Activated T-cell treated with anti-CD3 and anti-CD28 coated beads, Interleukin-2, amount 50 U/mL, for 48 hours (primary cell): ENCODE data around the gene MIXL1.
A peak's percentile ranks its signal among the peaks of the same experiment; 100 is the strongest.
"Not testable (repeated sequence)": the region's sequence is repeated elsewhere in the genome, so short reads cannot be mapped to it uniquely, and the experiment has no call there.

Source experiments
- DNase-seq, 2 experiments: peaks; one replicate each; pipeline ENCODE4 v3.0.0-alpha.2; 2020

The MIXL1 gene

DNA sequence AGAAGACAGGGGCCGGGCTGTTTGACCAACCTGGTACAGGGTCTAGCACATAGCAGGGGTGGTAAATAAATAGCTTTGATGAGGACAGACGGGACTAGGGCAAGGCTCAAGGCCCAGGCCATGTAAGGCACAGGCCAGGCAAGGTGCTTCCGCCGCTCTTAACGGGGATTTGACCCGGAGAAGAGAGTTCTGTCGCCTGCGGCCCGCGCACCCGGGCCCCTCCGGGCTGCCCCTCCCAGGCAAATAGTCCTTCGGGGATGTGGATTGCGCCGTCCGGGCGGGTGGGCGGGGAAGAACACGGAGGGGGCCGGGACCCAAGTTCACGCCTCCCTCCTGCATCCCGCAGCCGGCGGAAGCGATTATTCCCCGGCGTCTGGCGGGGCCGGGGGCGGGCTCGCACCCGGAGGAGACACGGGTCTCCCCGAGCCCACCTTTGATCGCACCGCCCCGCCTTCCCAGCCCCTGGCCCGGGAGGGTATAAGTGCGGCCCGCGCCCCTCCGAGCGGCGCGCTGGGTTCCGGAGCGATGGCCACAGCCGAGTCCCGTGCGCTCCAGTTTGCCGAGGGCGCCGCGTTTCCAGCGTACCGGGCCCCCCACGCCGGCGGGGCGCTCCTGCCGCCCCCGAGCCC is at the start of gene MIXL1:
MIXL1 (plus strand) TSS at position 508 of the 629 bp plus-strand sequence; CDS start at position 526, 18 bp downstream.
- peak; percentile 28 to 30 for DNase-seq

DNA sequence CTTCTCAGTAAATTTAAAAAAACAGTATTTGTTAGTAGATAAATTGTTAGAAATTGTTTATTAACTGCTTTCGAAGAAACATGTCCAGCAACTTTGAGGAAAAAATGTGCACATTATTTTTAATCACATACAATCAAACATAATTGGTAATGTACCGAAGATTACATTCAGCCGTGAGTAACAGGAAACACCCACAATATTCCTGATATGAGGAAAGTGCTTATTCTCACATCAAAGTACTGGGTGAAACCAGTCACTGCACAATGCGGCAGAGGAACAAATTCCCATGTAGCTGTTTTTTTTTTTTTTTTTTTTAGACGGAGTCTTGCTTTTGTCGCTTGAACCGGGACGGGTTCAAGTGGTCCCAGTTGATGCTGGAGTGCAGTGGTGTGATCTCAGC is 46.6 kb upstream of the MIXL1 start:
- DNase-seq: no peak

DNA sequence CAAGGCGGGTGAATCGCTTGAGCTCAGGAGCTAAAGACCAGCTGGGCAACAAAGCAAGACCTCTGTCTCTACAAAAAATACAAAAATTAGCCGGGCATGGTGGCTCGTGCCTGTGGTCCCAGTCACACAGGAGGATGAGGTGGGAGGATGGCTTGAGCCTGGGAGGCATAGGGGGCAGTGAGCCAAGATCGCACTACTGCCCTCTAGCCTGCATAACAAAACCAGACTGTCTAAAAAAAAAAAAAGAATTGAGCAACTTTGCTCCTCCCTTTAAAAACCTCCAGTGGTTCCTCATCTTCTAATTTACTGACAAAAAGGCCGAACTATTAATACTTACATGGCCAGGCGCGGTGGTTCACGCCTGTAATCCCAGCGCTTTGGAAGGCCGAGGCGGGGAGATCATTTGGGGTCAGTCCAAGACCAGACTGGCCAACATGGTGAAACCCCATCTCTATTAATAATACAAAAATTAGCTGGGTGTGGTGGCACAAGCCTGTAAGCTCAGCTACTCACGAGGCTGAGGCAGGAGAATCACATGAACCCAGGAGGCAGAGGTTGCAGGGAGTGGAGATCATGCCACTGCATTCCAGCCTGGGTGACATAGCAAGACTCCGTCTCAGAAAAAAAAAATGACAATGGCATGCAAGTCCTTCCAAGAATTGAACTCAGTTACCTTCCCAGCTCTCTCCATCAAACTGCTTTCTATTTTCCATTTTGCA is 41.3 kb upstream of the MIXL1 start:
- no peak for DNase-seq

DNA sequence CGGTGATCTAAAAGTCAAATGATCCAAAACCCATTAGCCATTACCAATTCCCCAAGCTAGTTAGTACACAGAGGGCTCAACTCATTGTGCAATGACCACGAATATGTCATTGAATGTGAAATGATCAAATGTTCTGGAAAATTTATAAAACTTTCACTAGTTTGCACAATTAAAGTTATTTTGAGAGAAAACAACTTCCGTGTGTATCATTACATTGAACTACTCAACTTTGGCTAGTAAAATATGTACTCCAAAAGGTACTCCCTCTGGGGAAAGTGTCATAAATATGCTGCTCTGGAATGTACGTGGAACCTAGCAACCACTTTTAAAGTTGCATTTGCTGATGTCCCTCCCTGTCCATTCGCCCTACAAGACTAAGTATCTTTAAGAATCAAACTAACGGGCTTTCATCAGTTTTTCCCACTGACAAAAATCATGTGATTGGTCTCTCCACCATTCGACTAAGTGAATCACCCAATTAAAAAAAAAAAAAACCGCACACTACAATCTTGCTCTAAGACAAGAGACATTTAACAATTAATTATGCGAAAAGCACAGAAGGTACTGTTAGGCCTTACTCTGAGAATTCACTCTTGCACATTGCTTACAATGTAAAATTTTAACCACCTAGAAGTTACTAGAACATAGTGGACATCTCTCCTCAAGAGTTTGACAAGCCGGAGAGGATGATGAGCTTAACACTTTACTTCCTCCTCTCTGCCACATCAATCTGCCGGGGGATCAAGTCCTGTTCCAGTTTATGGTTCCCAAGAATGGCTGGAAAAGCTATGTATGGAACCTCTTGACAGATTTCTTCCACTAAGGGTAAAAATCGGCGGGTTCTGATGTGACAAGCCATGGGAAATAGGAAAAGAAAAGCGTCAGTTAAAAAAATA is 38.1 kb upstream of the MIXL1 start:
- no peak for DNase-seq

DNA sequence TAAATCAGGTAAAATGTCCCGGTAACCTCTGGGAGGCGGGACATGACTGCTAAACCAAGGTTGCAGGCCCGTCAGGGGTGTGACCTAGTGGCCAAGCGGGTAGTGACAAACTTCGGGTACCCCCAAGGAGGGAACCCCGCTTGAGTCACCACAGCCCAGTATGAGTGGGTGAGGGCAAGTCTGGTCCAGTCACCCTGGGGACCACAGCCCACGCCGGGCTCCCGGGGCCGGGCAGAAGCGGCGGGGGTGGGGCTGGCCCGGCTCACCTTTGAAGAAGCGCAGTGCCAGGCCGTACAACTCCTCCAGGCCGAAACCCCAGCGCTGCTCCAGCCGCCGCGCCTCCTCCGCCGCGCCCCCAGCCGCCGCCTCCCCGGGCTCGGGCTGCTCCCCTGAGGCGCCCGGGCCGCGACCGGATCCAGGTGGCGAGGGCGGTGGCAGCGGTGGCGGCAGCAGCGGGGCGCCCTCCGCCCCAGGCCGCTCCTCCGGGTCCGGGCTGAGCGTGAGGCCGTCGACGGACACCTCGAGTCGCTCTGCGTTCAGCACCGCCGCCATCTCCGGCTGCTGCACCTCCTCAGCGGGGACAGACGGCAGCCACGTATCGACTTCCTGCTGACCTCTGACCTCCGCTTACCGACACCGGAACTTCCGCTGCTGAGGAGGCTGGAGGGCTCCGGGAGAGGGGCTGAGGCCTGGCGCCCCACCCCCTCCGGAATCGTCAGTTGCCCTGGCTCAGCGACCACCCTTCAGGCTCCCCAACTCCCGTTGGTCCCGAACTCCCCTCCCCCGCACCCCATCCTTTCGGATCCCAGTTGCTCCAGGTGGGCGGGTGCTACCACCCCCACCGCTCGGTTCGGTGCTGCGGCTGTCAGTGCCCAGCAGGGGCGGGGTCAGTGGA is 37.1 kb upstream of the MIXL1 start, which contains the start of gene ACBD3:
ACBD3 (minus strand) TSS at position 618 of the 895 bp plus-strand sequence; CDS start at position 552, 66 bp downstream.
- DNase-seq: peak; percentile 85 to 89

DNA sequence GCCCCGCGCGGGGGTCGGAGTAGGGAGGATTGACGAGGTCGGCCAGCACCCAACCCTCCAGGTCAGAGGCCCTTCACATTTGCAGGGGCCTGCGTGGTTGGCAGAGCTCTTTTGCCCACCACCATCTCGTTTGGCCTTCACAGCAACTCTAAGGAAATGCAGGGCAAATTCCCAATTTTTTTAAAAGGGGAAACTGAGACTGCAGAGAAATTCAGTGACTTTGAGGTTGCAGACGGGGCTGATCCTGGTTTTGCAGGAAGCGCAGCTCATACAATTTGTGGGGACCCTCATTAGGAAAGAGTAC is 36.5 kb upstream of the MIXL1 start:
- no peak for DNase-seq

DNA sequence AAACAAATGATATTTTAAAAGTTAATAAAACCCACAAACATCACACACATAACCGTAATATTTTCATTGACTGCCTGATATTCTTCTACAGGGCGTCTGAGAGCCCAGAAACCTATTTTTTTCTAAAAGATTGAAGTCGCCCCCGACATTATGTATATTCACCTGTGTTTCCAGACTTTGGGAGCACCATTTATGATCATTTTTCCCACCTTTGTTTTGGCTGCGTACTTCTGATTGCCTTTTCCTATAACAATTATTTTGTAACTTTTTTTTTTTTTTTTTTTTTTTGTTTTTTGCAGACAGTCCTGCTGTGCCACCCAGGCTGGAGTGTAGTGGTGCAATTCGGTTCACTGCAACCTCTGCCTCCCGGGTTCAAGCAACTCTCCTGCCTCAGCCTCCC is 36.1 kb upstream of the MIXL1 start:
- DNase-seq: no peak

DNA sequence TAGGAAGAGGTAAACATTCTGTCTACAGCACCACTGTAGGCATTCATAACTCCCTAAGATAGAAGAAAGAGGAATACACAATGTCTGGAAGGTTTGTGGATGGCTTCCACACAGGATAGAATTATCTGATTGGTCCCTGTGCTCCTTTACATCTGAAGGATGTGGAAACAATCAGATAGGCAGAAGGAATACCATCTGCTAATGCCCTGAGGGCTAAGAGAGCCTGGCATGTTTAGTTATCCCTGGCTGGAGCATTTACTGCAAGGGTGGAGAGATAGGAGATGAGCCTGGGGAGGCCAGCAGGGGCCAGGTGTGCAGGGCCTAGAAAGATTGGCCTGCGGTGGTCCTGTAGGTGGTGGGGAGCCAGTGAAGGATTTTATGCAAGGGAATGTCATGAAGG is 28.3 kb upstream of the MIXL1 start:
- DNase-seq: no peak

DNA sequence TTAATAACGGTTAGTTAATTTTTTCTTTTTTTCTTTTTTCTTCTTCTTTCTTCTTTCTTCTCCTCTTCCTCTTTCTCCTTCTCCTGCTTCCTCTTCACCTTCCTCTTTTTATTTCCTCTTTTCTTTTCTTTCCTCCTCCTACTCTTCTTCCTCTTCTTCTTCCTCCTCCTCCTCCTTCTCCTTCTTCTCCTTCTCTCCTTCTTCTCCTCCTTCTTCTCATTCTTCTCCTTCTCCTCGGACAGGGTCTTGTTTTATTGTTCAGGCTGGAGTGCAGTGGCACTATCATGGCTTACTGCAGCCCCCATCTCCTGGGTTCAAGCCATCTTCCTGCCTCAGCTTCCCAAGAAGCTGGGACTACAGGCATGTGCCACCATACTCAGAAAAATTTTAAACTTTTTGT is 23.5 kb upstream of the MIXL1 start:
- DNase-seq: no peak

DNA sequence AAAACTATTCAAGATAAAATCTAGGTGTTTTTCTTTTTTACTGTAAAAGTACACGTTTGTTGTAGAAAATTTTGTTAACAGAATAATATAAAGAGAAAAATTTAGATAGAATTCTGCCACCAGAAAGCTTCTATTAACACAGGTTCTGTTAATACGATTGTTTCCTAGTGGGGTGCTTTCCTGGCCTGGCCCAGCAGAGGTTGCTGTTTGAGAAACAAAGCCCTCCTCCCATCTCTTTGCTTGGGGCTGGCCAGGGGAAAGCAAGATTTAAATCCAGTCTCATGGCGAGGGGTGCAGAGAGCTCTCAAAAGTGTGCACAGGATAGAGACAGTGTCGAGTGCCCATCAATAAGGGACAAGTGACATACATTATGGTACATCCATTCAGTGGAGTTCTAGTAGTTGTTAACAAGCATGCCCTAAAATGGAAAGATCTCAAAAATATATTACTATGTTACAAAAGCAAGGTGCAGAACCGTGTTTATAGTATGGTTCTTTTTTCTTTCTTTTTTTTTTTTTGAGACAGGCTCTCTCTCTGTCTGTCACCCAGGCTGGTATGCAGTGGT is 22.4 kb upstream of the MIXL1 start:
- DNase-seq: no peak

DNA sequence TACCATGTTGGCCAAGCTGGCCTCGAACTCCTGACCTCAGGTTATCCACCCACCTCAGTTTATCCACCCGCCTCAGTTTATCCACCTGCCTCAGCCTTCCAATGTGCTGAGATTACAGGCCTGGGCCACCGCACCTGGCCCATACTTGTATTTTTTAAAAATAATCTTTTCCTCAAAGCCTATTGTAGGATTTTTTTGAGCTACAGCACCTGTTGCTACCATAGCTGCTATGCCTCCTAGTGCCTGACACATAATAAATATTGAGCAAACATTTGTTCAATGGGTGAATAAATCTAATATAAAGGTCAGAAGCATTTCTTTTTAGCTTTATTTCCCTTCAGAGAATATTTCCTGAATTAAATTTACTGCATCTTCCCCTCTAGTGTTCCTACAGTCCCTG is 21.2 kb upstream of the MIXL1 start:
- DNase-seq: no peak

DNA sequence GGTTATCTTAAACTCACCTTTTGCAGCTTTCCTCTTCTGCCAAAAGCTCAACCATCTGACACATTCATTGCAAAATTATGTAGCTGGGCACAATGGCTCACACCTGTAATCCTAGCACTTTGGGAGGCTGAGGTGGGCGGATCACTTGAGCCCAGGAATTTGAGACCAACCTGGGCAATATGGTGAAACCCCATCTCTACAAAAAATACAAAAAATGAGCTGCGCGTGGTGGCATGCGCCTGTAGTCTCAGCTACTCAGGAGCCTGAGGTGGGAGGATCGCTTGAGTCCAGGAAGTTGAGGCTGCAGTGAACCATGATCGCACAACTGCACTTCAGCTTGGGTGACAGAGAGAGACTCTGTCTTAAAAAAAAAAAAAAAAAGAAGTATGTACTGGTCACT is 20.8 kb upstream of the MIXL1 start:
- not testable (repeated sequence) for DNase-seq

DNA sequence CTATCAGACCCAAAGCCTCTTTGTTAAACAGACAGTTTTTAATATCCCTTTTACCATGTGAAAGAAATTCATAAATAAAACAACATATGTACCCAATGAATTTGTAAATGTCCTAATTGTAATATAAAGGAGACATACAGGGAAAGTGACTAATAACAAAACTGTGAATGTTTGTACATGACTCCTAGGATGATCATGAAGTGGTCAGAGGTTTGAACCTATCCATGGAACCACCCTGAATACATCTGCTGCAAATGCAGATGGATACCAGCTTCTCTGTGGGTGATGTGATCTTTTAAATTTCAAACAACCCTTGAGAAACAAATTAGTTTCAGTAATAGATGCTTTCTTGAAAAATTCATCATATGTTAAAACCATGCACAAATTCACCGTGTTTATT is 20.2 kb upstream of the MIXL1 start:
- no peak for DNase-seq

DNA sequence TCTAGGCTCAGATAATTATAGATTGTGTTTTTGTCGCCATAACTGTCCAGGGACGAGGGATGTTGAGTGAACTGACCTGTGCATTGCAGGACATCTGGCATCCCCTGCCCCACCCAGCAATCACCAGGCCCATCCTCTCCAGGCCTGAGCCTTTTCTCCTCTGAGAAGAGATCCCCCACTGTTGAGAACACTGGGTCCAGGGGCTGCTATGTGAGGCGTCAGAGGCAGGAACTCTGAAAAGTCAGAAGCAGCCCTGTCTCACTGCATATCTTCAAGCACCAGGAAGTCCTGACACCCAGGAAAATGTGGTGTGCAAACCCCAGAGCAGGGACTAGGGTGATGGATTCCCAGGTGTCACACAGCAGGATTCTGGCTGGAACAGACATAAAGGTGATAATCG is 19.8 kb upstream of the MIXL1 start:
- no peak for DNase-seq

DNA sequence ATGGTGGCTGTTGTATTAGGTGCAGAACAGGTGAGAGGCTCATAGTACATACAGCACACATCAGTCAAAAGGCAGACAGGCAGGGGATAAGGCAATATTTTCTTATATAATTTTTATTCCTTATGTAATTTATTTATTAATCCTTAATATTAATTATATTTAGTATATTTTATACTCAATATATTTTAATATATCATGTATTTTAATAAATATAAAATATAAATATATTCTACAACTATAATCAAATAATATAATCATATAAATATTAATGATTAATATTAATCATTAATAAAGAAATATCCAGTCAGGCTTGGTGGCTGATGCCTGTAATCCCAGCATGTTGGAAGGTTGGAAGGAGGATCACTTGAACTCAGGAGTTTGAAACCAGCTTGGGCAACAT is 19.3 kb upstream of the MIXL1 start:
- no peak for DNase-seq

DNA sequence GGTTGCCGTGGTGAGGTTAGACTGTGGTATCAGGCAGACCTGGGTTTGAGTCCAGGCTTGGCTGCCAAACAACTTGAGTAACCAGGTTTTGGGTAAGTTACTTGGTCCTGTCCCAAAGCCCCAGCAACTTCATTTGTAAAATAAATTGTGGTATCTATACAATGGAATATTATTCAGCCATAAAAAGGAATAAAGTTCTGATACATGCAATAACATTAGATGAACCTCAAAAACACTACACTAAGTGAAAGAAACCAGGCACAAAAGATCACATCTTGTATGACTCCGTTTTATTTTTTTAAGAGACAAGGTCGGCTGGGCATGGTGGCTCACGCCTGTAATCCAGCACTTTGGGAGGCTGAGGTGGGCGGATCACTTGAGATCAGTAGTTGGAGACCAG is 16.4 kb upstream of the MIXL1 start:
- no peak for DNase-seq

DNA sequence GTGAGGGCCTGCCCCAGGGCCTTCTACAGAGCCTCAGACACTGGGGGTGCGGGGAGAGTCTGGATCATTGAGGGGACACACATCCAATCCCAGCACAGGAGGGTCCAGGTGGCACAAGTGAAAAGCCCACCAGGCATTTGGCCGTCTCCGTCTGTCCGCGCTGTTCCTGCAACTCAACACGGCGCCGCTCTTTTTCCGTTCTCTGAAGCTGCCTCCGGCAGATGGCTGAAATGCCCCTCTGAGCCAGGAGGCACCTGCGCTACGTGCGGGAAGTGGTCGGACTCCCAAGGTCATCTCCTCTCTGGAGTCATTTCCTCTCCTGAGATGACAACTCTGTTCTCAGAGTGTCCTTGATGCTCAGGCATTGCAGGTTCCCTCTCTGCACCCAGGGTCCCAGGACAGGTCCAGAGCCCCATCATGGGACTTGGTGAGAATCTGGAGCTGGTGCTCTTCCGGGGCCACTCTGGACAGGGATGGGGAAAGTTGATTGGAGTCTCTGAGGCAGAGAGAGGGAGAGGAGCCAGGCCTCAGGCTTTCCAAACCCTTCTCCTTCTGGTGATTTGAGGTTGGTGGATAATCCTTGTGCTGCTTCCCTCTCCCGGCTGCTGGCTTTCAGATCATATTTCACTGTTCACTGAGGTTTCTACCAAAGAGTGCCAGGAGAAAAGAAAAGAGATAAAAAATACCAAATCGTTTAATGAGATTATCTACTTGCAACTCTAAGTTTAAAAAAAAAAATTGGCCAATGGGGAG is 14.0 kb upstream of the MIXL1 start:
- DNase-seq: no peak

DNA sequence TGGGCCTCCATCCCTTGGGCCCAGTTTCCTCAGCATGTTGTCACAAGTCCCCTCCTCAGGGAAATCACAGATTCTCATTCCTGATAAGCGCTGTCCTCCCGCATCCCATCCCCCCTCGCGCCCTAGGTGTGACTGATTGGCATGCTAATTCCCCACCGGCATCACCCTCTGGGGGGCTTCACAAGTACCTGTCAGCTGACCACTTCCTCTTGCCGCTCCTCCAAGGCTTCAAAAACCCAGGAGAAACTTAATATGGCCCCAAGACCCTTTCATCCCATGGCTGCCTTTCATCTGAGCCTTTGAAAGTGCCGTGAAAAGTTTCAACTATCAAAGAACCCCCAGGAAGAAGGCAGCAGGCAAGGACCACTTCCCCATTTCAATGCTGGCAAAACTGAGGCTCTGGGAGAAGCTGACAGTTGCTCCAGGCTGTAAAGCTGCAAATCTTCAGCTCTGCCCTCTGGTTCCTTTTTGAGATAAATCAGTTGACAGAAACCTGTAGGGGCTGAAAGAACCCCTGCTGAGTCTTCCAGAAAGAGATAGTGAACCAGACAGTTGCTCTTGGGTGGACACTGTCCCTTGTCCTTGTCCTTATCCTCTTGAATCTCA is 12.8 kb upstream of the MIXL1 start:
- no peak for DNase-seq

DNA sequence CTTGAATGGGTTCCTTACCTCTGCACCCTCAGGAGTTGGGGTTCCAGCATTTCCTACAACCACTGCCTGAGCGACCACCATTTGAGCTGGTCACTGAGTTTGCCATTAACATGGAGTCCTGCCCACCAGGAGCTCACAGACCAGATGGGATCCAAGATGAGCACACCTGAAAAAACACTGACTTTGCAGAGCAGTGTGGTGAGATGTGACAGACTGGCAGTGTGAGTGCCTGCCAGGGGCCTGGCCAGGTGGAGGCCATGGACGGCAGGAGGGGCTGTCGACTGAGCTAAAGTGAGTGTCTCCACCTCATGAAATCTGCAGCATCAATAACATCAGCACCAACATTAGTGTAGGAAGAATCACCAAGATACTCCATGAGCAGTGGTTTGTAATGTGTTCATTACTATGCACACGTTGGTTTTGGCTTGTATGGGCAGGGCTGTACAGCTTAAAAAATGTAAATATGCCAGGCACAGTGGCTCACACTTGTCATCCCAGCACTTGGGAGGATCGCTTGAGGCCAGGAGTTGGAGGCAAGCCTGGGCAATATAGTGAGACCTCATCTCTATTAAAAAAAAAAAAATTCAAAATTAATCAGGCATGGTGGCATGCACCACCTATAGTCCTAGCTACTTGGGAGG is 12.2 kb upstream of the MIXL1 start:
- DNase-seq: no peak

DNA sequence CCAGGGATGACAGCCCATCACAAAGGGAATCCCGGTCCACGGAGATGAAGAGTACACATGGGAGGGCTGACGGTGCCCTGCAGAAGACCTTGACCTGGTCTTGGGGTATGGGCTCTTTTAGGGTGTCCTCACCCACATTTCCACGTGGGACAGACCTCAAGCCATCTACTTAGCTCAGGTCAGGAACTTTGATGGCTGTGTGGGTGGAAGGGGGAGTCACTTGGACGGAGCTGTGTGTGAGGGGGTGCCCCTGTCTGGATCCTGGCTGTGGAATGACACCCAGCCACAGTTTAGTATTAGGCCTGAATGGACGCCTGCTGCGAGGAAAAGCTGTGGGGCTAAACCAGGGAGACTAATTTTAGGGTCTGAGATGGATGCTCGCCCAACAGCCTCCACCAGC is 10.9 kb upstream of the MIXL1 start:
- DNase-seq: no peak

DNA sequence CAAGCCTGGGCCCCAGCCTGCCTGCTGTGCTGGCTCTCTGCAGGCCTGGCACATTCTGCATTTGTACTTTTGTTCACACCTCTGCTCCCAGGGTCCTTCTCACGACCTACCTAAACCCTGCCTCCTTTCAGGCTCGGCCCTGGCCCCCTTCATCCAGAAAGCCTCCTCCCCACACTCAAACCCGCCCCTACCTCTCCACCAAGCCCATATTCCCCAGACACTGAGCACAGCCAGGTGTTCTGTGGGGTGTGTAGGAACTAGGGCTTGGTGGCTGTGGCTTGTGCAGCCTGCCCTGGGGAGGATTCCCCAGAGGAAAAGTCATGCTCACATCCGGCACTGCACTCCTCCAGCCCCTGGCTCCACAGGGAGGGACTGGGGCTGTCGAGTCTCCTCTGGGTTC is 8.2 kb upstream of the MIXL1 start:
- no peak for DNase-seq
